Activated CD8-positive, alpha-beta memory T cell treated with anti-CD3 and anti-CD28 coated beads for 36 hours (primary cell): ENCODE results near the gene LRRC28. TPM values are rescaled to one million over a fixed set of nuclear protein-coding genes. Genes with fewer than 3 reads are reported as not detected.

Source experiments
- CTCF ChIA-PET: fragments of 350-600 bp; sonication (Branson Sonifier 250); formaldehyde crosslinking; loops from one replicate; lab custom pipeline; 2021; ENCODE audit warnings: antibody characterized with exemption; lab: Charles Lee
- POLR2A ChIA-PET: fragments of 350-600 bp; sonication (Branson Sonifier 250); formaldehyde crosslinking; loops from one replicate; lab custom pipeline; 2021; ENCODE audit warnings: antibody characterized with exemption; lab: Charles Lee
- total RNA-seq, 2 experiments: library from RNA; stranded (reverse); gene quantifications; one replicate each; pipeline ENCODE4 v1.2.3, GENCODE V29; 2021

LRRC28 gene
- total RNA-seq, 2 experiments from 2014 or later, result 17.0 to 17.6 TPM

DNA sequence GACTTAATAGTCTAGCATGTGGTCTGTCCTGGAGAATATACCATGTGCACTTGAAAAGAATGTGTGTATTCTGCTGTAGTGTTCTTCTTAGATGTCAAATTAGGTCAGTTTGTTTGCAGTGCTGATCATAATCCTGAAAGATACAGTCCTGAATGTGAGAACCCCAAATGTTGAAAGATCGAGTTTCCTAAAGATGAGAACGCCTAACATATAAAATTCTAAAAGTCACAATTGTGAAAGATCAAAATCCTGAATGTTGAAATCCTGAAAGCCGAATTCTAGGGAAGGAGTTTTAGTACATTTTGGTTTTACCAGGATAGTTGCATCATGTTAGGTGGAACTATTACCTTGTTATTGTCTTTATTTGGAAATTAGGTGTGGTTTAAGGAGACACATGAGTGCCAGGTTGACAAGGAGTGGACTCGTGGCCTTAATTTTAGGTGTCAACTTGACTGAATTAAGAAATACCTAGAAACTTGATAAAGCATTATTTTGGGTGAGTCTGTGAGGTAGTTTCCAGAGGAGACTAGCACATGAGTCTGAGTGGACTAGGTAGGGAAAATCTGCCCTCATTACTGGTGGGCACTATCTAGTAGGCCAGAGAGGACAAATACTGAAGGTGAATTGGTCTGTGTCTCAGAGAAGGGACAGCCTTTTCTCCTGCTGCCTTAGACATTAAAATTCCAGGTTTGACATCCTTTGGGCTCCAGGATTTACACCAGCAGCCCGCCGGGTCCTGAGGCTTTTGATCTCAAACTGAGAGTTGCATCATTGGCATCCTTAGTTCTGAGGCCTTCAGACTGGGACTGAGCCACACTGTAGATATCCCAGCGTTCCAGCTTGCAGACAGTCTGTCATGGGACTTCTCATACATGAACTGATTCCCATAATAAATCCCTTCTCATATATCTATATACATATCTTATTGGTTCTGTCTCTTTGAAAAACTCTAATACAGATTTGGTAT lies 77.1 kb downstream of the LRRC28 start:
- CTCF ChIA-PET, result no interaction called here

DNA sequence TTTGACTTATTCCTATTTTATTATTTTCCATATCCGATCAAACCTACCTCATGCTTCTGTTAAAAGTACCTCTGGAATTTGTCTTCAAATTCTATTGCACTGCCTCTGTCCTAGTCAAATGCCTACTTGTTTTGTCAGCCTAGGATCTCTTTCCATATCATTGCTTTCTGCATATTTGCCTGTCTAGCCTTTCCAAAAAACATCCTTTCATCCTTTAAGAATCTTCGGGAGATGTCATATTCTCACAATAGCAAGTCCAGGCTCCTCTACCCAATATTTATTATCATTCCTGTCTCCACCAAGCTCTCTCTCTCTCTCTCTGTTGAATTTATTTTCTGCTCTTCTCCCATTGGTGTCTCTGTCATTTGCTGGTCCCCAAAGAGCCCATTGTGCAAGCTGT lies 80.1 kb downstream of the LRRC28 start:
- POLR2A ChIA-PET, result no interaction called here
- CTCF ChIA-PET, result no interaction called here

More for the DNA sequence above, 77.1 kb downstream of the LRRC28 start:
- POLR2A ChIA-PET, result no interaction called here

DNA sequence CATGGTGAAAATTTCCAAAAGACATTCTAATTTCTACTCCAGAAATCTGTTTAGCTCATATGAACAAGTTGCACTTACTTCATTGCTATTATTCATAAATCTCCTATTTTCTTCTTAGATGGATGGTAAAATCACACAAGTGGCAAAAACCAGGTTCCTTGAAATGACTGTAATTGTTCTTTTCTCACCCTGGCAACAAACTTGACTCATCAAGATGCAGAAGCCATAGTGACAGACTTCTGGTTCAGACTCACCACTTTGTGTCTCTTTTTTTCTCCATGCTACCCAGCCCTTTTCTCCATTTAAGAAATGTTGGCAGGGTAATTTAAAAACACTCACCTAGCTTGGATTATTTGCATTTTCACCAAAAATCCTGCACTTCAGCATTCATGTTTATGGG lies 82.1 kb downstream of the LRRC28 start:
- CTCF ChIA-PET, result no interaction called here
- POLR2A ChIA-PET, result interaction anchor here (1.2 kb wide), 1 partner anchor 9 kb away, joined by 5 read pairs; no protein-coding TSS in a partner anchor

DNA sequence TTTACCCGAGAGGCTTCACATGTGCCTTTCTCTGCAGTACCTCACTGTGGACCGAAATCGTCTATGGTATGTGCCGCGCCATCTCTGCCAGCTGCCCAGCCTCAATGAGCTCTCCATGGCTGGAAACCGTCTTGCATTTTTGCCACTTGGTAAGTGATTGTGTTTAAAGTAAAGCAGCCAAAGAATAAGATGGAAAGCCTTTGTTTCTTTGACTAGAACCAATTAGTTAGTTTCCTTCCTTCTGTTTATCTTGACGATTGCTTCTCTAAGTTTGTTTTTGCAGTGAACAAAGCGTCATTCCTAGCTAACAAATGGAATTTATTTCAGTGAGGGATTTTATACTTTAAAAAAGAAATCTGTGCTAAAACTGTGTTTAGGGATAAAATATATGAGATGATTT lies 82.7 kb downstream of the LRRC28 start:
- POLR2A ChIA-PET, result interaction anchor here (1.2 kb wide), 1 partner anchor 10 kb away, joined by 5 read pairs; no protein-coding TSS in a partner anchor
- CTCF ChIA-PET, result no interaction called here

DNA sequence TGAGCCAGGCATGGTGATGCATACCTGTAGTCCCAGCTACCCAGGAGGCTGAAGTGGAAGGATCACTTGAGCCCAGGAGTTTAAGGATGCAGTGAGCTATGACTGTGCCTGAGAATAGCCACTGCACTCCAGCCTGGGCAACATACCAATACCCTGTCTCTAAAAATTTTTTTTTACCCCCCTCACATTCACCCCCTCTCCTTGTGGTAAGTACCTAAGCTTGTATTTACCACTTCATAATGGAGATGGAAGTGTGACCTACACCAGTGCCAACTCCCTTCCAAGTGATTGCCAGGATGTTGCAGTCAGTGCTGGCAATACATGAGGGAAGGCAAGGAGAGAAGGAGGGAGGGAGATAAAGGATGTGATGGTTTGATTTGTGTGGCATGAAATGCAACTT lies 84.2 kb downstream of the LRRC28 start:
- ChIA-PET POLR2A (no interaction called here), CTCF (no interaction called here)

DNA sequence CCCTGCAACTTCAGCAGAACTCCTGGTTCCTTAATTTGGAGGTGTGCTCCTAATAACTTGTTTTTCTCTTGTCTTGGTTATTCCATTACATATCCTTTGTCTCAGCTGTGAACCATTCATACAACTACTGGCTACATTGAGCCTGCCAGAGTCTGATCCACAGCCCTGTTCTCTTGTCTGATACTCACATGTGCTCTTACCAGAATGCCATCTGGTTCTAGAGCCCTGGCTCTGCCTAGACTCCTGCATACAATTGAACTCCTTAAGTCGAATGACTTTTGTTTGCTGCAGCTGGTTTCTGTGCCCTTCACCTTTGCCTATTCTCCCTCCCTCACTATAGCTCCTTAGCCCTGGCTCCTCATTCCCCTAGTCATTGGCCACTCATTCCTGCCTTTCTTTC lies 85.5 kb downstream of the LRRC28 start:
- ChIA-PET POLR2A (no interaction called here), CTCF (no interaction called here)

DNA sequence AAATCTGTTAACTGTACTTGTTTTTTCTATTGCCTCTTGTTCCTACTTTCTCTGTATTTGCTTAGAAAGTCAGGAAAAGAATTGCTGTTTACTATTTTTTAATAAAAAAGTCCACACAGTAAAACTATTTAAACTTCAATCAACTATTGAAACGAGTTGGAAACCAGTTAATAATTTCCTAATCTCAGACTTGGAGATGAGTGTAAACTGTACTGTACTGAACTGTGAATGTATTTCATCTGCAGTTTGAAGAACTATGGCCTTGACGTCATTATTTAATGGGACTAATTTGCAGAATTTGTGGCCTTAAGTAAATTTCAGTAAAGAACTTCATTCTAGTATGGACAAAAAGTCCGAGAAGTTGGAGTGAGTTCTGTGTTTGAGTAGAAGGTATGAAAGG lies 89.1 kb downstream of the LRRC28 start:
- CTCF ChIA-PET, result no interaction called here

DNA sequence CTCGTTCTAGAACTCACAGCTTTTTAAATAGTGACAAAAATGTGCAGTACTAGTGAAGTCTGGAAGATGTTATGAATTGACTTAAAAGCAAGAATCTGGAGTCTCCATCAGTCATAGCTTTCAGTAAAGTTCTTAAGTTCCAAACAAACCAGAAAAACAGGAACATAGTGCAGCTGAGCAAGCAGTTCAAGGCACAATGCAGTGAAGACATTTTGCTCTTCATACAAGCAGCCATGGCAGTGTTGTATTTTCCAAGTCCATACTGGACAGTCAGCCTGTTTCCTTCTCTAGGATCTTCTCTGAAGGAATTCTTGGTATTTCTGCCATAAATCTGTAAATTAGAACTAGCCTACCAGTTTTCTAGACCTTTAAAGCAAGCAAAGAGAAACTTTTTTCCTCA lies 90.5 kb downstream of the LRRC28 start:
- CTCF ChIA-PET, result no interaction called here
- POLR2A ChIA-PET, result no interaction called here

More for the DNA sequence above, 89.1 kb downstream of the LRRC28 start:
- POLR2A ChIA-PET, result no interaction called here

DNA sequence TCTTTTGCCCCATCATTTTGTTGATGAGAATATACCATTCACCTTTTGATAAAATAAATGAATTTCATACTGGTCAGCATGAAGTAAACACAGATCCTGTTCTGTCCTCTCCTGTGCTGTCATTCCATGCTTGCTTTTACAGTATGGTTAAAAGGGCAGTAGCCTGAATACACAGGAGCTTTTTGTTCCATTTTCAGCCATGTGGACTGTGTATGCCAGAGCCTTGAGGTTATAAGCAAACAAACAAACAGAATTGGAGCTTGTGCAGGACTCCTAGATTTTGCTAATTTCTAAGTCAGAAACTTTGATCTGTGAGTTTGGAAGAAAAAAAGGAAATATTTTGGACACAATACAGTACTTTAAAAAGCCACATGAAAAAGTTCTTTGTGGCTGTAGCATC lies 91.9 kb downstream of the LRRC28 start:
- CTCF ChIA-PET, result no interaction called here

DNA sequence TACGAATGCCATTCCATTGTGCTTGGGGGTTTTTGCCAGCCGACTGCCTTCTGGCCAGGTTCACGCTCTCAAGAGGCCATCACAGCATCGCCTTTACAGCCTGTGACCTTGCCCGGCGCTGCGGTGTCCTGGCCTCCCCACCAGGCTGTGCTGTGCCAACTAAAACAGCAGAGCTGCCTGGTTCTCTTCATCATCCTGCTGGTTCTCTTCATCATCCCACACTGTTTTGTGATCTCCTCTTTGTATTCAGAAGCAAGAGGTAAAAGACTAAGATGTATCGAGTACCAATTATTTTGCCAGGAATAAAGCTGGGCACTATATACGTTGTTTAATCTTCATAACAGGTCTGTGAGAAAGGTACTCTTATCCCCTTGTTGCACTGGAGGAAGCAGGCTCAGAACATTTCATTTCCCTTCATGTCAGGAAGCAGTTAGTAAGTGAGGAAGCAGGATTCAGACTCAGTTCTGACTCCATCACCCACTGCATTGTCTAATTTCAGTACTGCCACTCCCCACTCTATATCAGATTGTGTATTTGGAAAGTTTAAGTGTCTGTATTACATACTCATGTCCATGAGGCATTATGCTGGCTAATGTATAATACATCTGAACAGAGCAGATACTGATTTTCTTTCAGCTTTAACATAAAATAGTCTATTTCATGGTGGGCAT lies 92.7 kb downstream of the LRRC28 start:
- ChIA-PET CTCF (no interaction called here), POLR2A (no interaction called here)

More for the DNA sequence above, 91.9 kb downstream of the LRRC28 start:
- POLR2A ChIA-PET, result no interaction called here

DNA sequence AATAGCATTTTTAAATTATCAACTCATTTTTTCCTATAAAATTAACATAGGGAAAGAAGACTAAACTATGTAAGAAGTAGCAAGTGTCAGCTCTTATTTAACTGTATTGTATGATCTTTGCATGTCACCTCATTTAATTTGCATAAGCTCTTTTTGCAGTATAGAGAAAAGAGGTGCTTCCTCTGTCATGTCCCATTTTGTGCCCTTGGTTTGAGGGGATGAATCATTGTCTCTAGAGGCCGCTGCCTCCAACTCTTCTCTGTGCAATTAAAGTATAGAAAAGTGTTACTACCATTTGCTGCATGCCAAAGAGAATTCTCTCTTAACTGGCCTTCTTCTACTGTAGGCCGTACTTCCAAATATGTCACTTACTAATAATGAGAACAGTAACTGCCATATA lies 93.4 kb downstream of the LRRC28 start:
- CTCF ChIA-PET, result no interaction called here

DNA sequence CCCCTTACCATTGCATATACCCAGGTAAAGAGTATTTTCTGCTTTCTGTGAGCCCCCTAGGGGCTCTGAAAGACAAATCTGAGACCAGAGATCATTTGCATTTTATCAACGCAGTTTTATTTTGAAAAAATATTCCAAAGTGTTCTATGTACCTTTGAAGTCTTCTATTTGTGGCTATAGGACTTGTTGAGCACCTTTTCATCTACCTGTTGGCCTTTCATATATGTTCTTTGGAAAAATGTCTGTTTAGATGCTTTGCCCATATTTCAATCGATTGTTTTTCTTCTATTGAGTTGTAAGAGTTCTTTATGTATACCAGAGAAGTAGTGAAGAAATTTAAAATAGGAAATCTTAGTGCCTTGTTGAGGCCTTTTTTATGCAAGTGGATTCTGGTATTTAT lies 94.0 kb downstream of the LRRC28 start:
- ChIA-PET CTCF (no interaction called here), POLR2A (no interaction called here)

More for the DNA sequence above, 93.4 kb downstream of the LRRC28 start:
- POLR2A ChIA-PET, result no interaction called here

DNA sequence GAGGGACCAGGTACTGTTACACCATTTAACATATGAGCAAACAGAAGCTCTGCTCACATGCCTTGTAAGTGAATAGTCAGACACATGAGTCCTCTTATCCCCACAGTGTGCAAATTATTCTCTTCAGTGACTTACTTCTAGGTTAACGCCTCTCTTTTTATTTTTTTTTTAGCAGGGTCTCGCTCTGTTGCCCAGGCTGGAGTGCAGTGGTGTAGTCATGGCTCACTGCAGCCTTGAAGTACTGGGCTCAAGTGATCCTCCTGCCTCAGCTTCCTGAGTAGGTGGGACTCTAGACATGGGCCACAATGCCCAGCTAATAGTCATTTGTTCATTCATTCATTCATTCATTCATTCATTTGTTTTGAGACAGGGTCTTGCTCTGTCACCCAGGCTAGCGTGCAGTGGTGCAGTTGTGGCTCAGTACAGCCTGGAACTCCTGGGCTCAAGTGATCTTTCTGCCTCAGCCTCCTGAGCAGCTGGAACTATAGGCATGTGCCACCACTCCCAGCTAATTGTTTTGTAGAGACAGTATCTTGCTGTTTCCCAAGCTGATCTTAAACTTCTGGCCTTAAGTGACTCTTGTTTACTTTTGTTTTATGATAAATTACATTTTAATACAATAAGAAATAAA lies 94.7 kb downstream of the LRRC28 start:
- ChIA-PET CTCF (interaction anchor here (1.0 kb wide), 1 partner anchor 358 kb away, joined by 3 read pairs; no protein-coding TSS in a partner anchor), POLR2A (no interaction called here)

DNA sequence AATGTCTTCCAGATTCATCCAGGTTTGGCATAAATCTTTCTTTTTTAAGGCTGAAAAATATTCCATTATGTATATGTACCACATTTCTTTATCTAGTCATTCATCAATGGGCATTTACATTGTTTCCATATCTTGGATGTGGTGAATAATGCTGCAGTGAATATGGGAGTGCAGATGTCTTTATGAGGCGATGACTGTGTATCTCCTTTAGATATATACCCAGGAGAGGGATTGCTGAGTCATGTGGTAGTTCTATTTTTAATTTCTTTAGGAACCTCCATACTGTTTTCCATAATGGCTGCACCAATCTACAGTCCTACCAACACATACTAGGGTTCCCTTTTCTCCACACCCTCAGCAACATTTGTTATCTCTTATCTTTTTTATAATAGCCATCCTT lies 96.3 kb downstream of the LRRC28 start:
- ChIA-PET CTCF (interaction anchor here (1.0 kb wide), 1 partner anchor 8 kb away, joined by 3 read pairs; no protein-coding TSS in a partner anchor), POLR2A (no interaction called here)

DNA sequence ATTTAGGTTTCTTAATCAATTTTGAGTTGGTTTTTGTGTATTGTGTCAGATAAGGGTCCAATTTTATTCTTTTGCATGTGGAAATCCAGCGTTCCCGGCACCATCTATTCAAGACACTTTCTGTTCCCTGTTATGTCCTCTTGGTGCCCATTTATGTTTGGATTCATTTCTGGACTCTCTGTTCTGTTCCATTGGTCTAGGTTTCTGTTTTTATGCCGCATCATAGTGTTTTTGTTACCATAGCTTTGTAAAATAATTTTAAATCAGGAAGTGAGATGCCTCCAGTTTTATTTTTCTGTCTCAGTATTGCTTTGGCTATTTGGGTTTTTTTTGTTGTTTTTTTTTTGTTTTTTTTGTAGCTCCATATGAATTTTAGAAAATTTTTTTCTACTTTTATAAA lies 97.1 kb downstream of the LRRC28 start:
- ChIA-PET CTCF (interaction anchor here (1.0 kb wide), 1 partner anchor 9 kb away, joined by 3 read pairs; no protein-coding TSS in a partner anchor), POLR2A (no interaction called here)

DNA sequence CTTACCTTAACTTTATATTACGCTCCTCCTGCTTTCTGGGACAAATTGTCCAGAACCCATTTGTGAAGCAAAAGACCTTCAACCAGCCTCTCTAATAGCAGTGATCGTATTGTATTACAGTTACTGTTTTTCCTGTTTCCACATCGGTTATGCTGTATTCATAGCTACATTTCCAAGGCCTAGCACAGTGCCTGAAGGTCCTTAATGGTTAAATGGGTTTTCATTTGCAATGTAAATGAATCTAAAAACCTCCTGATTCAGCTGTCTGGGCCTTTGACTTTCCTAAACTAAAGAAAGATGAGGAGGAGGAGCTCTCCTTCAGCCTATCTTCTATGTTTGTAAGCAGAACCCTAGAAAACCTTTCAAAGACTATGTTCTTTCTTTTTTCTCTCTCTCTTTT lies 99.1 kb downstream of the LRRC28 start:
- ChIA-PET POLR2A (no interaction called here), CTCF (no interaction called here)

DNA sequence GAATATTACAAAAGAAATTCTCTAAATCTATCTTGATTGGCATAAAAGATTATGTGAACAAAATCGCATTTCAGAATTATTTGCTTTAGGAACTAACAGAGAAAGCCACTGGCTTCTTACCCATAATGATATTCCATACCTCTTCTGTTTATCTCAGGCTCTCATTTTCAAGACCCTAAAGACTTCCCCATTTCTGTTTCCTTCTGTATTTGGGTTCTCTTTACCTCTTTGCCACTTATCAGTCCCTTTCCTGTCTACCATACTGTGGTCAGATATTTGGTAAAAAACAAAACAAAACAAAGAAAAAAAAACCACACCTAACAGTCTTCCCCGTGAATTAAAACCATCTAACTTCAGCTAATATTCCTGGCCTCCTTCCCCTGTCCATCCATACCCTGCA lies 108.5 kb downstream of the LRRC28 start:
- ChIA-PET CTCF (no interaction called here), POLR2A (no interaction called here)

DNA sequence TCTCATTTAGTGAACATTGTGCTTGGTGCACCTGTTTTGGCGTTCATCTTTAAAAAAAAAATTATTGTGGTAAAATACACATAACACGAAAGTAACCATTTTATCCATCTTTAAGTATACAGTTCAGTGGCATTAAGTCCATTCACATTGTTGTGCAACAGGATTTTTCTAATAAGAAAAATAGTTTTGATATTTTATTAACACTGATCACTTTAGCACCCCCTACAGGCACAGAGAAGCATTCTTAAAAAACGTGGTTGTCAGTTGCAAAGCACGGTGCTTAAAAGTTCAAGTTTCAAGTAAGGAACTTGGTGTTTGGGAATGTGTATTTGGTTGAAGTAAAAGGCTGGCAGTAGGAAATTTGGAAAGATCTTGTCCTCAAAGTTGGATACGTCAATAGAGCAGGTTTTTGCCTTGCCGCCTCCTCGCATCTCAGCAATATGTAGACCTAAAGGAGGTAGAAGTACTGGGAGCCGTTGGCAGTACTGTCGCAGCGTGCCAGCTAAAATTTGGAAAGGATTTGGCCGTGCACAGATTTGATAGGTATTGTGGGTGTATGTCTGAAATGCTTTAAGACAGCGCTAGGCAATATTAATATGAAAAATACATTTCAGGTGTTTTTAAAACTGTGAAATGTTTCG lies 110.4 kb downstream of the LRRC28 start:
- ChIA-PET POLR2A (interaction anchor here (0.7 kb wide), 1 partner anchor 10 kb away, joined by 3 read pairs; no protein-coding TSS in a partner anchor), CTCF (no interaction called here)

DNA sequence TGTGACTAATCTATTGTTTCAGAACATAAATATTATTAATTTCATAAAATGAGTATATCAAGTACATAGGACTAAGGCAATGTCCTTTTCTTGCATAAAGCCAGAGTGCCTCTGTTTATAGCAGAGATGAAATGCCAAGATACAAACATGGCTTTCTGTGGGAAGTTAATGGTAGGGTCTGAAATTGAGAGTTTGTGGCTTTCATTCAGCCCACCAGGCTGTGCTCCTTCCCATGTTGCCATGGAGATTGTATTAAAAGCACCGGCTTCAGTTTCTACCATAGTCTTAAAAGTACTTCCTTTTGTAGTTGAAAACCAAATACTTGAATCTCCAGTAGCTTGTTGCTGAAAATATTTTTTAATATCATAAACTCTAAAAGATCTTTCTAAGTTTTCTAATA lies 114.0 kb downstream of the LRRC28 start:
- ChIA-PET POLR2A (no interaction called here), CTCF (no interaction called here)
